Choroid plexus epithelial cell (primary cell): ENCODE data around the gene NETO1.
A peak's percentile ranks its signal among the peaks of the same experiment; 100 is the strongest.

Experiments
- DNase-seq: peaks from one replicate; pipeline ENCODE4 v3.0.0-alpha.2; 2010; ENCODE audit warnings: low read depth
- H3K4me3 ChIP-seq: 2 replicates; pipeline ENCODE4 v1.5.1; 2011; ENCODE audit warnings: low read depth, mild to moderate bottlenecking, control low read depth, low read length, moderate library complexity
- CTCF ChIP-seq: conservative IDR thresholded peaks from 2 replicates; pipeline ENCODE4 v1.5.1; 2011; ENCODE audit warnings: low read depth, mild to moderate bottlenecking, control low read depth, inconsistent platforms, low read length, moderate library complexity

Gene NETO1

GRCh38 chr18:72823345-72823744, 44.4 kb downstream of the NETO1 start:
- no peak overlapping the region for H3K4me3 ChIP-seq
- DNase-seq = no peak
- no peak for TF ChIP-seq CTCF

DNA sequence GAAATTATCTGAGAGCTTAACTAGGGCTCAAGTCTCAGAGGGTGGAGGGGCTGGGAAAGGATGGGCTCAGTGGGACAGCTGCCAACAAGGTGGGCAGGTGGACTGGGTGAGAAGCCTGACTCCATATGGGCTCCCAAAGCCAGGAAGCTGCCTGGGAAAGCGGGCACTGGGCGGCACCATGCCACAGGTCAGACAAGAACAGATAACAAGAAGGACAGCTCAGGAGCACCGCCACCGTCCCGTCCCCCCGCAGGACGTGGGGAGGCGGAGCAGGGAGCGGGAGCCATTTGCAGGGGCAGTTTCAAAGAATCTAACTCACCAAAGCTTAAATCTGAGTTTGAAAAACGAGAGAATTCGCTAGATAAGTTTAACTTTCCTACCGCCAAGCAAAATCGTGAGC, 45.6 kb downstream of the NETO1 start:
- no peak for TF ChIP-seq CTCF
- no peak overlapping the region for H3K4me3 ChIP-seq
- no peak for DNase-seq

GRCh38 chr18:72820571-72820970, 47.2 kb downstream of the NETO1 start:
- no peak overlapping the region for H3K4me3 ChIP-seq
- DNase-seq = no peak
- TF ChIP-seq CTCF = no peak

DNA sequence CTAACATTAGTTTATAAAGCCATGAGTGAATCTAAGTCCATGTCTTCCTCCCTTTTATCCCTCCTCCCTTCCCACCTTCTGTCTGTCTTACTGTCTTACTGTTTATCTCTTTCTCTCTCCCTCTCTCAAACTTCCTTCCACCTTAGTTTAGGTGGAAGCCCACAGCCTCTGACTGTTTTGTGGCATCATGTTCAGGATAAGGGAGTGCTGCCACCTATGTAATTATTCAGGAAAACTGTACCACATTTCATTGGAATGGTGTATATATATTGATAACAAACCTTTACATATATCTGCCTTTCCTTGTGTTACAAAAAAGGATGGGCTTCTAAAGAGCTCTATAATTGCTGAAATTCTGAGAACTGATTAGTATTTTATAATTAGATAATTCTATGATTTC, 48.7 kb downstream of the NETO1 start:
- TF ChIP-seq CTCF = no peak
- H3K4me3 ChIP-seq = no peak overlapping the region
- no peak for DNase-seq

DNA sequence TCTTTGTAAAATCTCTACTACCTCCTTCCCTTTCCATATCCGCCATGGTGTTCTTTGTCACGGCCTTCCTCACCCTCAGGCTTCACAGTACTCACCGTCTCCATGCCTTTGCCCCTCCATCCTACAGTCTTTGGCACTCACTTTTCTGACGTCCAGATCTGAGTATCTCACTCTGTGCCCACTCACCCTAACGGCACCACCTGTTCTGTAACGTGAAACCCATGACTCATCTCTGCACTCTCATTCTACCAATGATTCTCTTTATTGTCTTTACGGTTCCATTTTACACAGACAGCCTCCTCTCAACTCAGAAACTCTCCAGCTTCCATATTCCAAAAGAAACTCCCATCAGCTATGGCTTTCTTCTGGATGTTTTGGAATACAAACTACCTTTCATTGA, 56.7 kb downstream of the NETO1 start:
- H3K4me3 ChIP-seq = no peak overlapping the region
- DNase-seq = no peak
- no peak for TF ChIP-seq CTCF

DNA sequence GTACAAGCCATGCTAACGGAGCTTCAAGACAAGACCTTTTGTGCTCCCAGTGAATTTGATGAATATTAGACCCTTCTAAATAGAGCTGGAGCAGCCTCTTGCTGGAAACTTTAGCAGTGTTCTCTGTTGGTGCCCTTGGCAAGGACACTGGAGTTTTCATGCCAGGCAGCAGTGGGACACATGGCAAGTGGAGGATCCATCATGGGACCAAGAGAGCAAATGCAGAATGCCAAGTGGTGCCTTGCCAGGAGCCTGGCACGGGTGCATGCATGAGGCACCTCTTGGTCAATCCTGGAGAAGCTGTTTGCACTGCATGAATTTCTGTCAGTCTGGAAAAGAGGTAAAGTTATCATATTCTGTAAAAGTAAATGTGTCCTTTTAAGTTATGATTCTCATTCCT, 59.1 kb downstream of the NETO1 start:
- H3K4me3 ChIP-seq = no peak overlapping the region
- no peak for TF ChIP-seq CTCF
- DNase-seq = no peak

GRCh38 chr18:72799106-72799505, 68.7 kb downstream of the NETO1 start:
- peak; percentile 2 for DNase-seq
- H3K4me3 ChIP-seq = no peak overlapping the region
- no peak for TF ChIP-seq CTCF
